ENCODE results near the gene KCNG2.

KCNG2 gene

GRCh38 chr18:79772108-79772864 is 25.5 kb upstream of the KCNG2 start:
- no peak overlapping the region for H3K4me2 ChIP-seq
- H3K9ac ChIP-seq, result no peak overlapping the region
- no peak for TF ChIP-seq Cebpa-rat (IDR thresholded peaks at IDR 0.05)
- no peak overlapping the region for H3K27ac ChIP-seq
- H4K20me1 ChIP-seq, result peaks cover 0 to 7% (median 0%) of the 10 kb centered on the region in 11 experiments; a peak in 3 of 22 replicates
- H3K36me3 ChIP-seq, result no peaks in the 10 kb centered on the region
- H3K27me3 ChIP-seq, result peaks cover 0 to 32% (median 7%) of the 10 kb centered on the region in 11 experiments; a peak in 7 of 22 replicates
- no peaks in the 10 kb centered on the region for H3K4me1 ChIP-seq
- H3K4me3 ChIP-seq, result no peak overlapping the region
- H3K9me3 ChIP-seq (replicated peaks in 1 of 11), result peaks cover 12 to 20% (median 18%) of the 10 kb centered on the region in 11 experiments

GRCh38 chr18:79772865-79773696 is 24.7 kb upstream of the KCNG2 start:
- Histone ChIP-seq H3K4me1 (no peaks in the 10 kb centered on the region), H3K36me3 (no peaks in the 10 kb centered on the region), H3K27me3 (peaks cover 0 to 39% (median 7%) of the 10 kb centered on the region in 11 experiments; a peak in 8 of 22 replicates), H3K4me2 (no peak overlapping the region), H3K9ac (no peak overlapping the region), H3K9me3 (replicated peaks in 1 of 11) (peaks cover 4 to 12% (median 11%) of the 10 kb centered on the region in 11 experiments; a peak in 20 of 22 replicates), H4K20me1 (peaks cover 0 to 7% (median 0%) of the 10 kb centered on the region in 11 experiments; a peak in 4 of 22 replicates), H3K4me3 (no peak overlapping the region), H3K27ac (no peak overlapping the region)
- no peak for TF ChIP-seq Cebpa-rat (IDR thresholded peaks at IDR 0.05)

- Histone ChIP-seq H3K36me3 (no peaks in the 10 kb centered on the region), H3K4me1 (no peaks in the 10 kb centered on the region), H3K27me3 (peaks cover 0 to 45% (median 10%) of the 10 kb centered on the region in 11 experiments; a peak in 8 of 22 replicates), H3K9me3 (replicated peaks in 1 of 11) (peaks cover 0 to 7% (median 2%) of the 10 kb centered on the region in 11 experiments; a peak in 6 of 22 replicates), H3K4me2 (no peak overlapping the region), H4K20me1 (peaks cover 0 to 7% (median 0%) of the 10 kb centered on the region in 11 experiments; a peak in 4 of 22 replicates), H3K27ac (no peak overlapping the region), H3K9ac (no peak overlapping the region), H3K4me3 (no peak overlapping the region)
- no peak for TF ChIP-seq Cebpa-rat (IDR thresholded peaks at IDR 0.05)
Measured at GRCh38 chr18:79774111-79774510, 23.6 kb upstream of the KCNG2 start.

DNA sequence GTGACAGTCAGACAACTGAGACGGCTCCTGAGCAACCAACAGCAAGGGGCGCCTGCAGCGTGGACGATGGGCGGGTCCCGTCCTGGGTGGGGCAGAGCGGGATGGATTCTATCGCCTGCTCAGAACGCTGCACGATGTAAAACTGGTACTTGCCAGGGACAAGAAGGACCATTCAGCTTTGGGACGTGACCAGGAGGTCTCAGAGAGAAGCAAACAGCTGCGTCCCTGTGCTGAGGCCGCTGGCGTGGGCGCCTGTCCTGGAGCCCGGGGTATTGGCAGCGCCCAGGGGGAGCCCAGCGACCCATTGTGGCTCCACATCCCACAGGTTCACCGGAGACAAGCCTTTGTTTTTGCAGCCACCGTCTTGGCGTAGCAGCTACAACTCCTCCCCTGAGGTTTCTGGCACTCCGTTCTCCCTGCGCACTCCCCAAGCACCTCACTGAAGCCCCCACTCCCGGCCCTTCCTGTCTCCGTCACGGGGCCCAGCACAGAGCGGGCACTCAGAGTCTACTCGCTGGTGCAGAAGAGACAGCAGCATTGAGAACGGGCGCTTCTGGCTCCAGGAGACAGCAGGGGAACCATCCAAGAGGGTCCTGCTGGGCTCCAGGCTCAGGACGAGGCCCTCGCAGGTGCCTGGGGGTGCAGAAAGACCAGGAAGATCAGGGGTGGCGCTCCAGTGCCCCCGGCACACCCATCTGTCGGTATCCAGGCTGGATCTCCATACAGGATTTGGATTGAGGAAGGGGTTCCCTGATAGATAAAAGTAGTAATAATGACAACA is 22.1 kb upstream of the KCNG2 start:
- H3K4me3 ChIP-seq, result no peak overlapping the region
- H3K9me3 ChIP-seq (replicated peaks in 1 of 11), result no peaks in the 10 kb centered on the region
- TF ChIP-seq Cebpa-rat (IDR thresholded peaks at IDR 0.05), result no peak
- H3K9ac ChIP-seq, result no peak overlapping the region
- no peak overlapping the region for H3K4me2 ChIP-seq
- peaks cover 0 to 7% (median 0%) of the 10 kb centered on the region in 11 experiments; a peak in 4 of 22 replicates for H4K20me1 ChIP-seq
- H3K4me1 ChIP-seq, result no peaks in the 10 kb centered on the region
- H3K36me3 ChIP-seq, result no peaks in the 10 kb centered on the region
- H3K27ac ChIP-seq, result no peak overlapping the region
- peaks cover 0 to 45% (median 10%) of the 10 kb centered on the region in 11 experiments; a peak in 8 of 22 replicates for H3K27me3 ChIP-seq

- peaks cover 0 to 45% (median 10%) of the 10 kb centered on the region in 11 experiments; a peak in 8 of 22 replicates for H3K27me3 ChIP-seq
- no peaks in the 10 kb centered on the region for H3K4me1 ChIP-seq
- H3K4me3 ChIP-seq, result no peak overlapping the region
- no peaks in the 10 kb centered on the region for H3K9me3 ChIP-seq (replicated peaks in 1 of 11)
- peaks cover 0 to 11% (median 0%) of the 10 kb centered on the region in 11 experiments; a peak in 5 of 22 replicates for H4K20me1 ChIP-seq
- no peak overlapping the region for H3K4me2 ChIP-seq
- no peaks in the 10 kb centered on the region for H3K36me3 ChIP-seq
- no peak overlapping the region for H3K27ac ChIP-seq
- TF ChIP-seq Cebpa-rat (IDR thresholded peaks at IDR 0.05), result no peak
- H3K9ac ChIP-seq, result no peak overlapping the region
Measured at GRCh38 chr18:79776674-79777073, 21.1 kb upstream of the KCNG2 start.

DNA sequence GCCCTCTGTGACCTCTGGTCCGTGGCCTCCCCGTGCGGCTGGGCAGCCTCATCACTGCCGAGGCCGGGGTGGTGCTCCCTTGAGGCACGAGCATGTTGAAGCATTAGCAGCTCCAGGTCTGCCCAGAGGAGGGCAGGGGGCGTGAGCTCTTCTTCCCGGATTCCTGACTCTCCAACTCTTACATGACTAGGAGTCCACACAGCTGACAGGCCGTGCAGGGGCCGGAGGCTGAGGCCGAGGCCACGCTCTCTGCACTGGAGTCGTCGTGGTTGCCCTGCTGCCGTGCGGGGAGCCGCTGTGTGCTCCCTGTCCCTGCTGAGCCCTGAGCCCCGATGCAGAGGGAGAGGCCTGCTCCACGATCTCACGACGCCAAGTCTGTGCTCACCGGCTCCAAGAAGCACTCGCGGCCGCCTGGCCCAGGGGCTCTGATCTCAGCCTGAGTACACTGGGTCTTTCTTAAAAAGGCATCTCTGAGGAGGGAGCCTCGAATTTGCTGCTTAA is 19.4 kb upstream of the KCNG2 start:
- no peak for TF ChIP-seq Cebpa-rat (IDR thresholded peaks at IDR 0.05)

GRCh38 chr18:79779021-79779699 is 18.6 kb upstream of the KCNG2 start:
- Histone ChIP-seq H3K4me1 (peaks cover 0 to 3% (median 1%) of the 10 kb centered on the region in 10 experiments; a peak in 11 of 20 replicates), H3K4me3 (no peak overlapping the region), H3K36me3 (no peaks in the 10 kb centered on the region), H4K20me1 (peaks cover 0 to 12% (median 0%) of the 10 kb centered on the region in 11 experiments; a peak in 4 of 22 replicates), H3K27me3 (peaks cover 7 to 59% (median 20%) of the 10 kb centered on the region in 11 experiments), H3K4me2 (no peak overlapping the region), H3K27ac (no peak overlapping the region), H3K9me3 (replicated peaks in 1 of 11) (no peaks in the 10 kb centered on the region), H3K9ac (no peak overlapping the region)
- no peak for TF ChIP-seq Cebpa-rat (IDR thresholded peaks at IDR 0.05)

More for the DNA sequence above, 19.4 kb upstream of the KCNG2 start:
- Histone ChIP-seq H3K4me3 (no peak overlapping the region), H4K20me1 (peaks cover 0 to 9% (median 0%) of the 10 kb centered on the region in 11 experiments; a peak in 5 of 22 replicates), H3K4me2 (no peak overlapping the region), H3K27me3 (peaks cover 0 to 59% (median 12%) of the 10 kb centered on the region in 11 experiments; a peak in 14 of 22 replicates), H3K9me3 (replicated peaks in 1 of 11) (no peaks in the 10 kb centered on the region), H3K9ac (no peak overlapping the region), H3K4me1 (no peaks in the 10 kb centered on the region), H3K36me3 (no peaks in the 10 kb centered on the region), H3K27ac (no peak overlapping the region)

DNA sequence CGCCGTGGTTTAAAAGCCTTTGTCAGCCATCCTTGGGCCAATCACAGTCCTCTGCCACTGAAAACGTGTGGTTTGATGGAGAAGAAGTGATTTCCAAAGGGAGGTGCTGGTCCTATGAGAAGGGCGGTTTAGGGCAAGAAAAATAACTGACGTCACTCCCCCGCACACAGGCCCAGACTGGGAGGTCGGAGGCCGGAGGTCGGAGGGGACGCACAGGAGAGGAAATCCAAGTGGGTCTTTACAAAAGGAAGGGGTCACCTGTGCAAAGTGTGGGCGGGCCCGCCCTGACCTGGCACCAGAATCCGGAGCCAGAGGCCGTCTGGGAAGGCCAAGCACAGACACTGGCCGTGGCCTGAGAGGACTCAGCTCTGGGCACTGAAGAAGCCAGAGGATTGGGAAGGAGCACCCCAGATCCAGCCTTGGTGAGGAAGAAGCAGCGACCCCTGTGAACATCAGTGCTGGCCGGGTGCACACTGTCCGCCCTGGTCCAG is 18.0 kb upstream of the KCNG2 start:
- H3K36me3 ChIP-seq, result no peaks in the 10 kb centered on the region
- H3K4me1 ChIP-seq, result peaks cover 5 to 9% (median 7%) of the 10 kb centered on the region in 10 experiments
- no peak overlapping the region for H3K4me2 ChIP-seq
- no peak overlapping the region for H3K9ac ChIP-seq
- no peak overlapping the region for H3K27ac ChIP-seq
- H3K4me3 ChIP-seq, result no peak overlapping the region
- peaks cover 12 to 60% (median 25%) of the 10 kb centered on the region in 11 experiments for H3K27me3 ChIP-seq
- TF ChIP-seq Cebpa-rat (IDR thresholded peaks at IDR 0.05), result no peak
- H4K20me1 ChIP-seq, result peaks cover 0 to 16% (median 0%) of the 10 kb centered on the region in 11 experiments; a peak in 4 of 22 replicates
- no peaks in the 10 kb centered on the region for H3K9me3 ChIP-seq (replicated peaks in 1 of 11)
